GM23248 (cell line): Measurements from ENCODE around the gene ZNF462. TPM values are rescaled to one million over a fixed set of nuclear protein-coding genes. Genes with fewer than 3 reads are reported as not detected.

ENCODE experiments used
- DNase-seq: peaks from one replicate; pipeline ENCODE4 v3.0.0-alpha.2; 2015
- H2AFZ ChIP-seq: fragments of 200-600 bp; sonication (generic); 2 replicates; pipeline ENCODE4 v1.6.1; 2016; ENCODE audit warnings: antibody characterized with exemption
- H3F3A ChIP-seq: fragments of 200-600 bp; sonication (generic); 2 replicates; pipeline ENCODE4 v1.6.1; 2016; ENCODE audit warnings: mild to moderate bottlenecking, antibody characterized with exemption, mixed run types; ENCODE audit not compliant: insufficient read depth
- H3K27ac ChIP-seq: fragments of 200-600 bp; sonication (generic); 2 replicates; pipeline ENCODE4 v1.5.1; 2016; ENCODE audit warnings: mild to moderate bottlenecking
- H3K27me3 ChIP-seq: fragments of 200-600 bp; sonication (generic); replicated peaks from 2 replicates; pipeline ENCODE4 v1.6.1; 2016; ENCODE audit warnings: mild to moderate bottlenecking; ENCODE audit not compliant: insufficient read depth
- H3K36me3 ChIP-seq: fragments of 200-600 bp; sonication (generic); 2 replicates; pipeline ENCODE4 v1.6.1; 2016; ENCODE audit warnings: low read depth, mild to moderate bottlenecking
- H3K4me1 ChIP-seq: fragments of 200-600 bp; sonication (generic); 2 replicates; pipeline ENCODE4 v1.6.1; 2016; ENCODE audit warnings: mild to moderate bottlenecking; ENCODE audit not compliant: insufficient read depth
- H3K4me2 ChIP-seq: fragments of 200-600 bp; sonication (generic); one replicate; pipeline ENCODE4 v1.6.1; 2016; ENCODE audit warnings: mild to moderate bottlenecking; ENCODE audit not compliant: unreplicated experiment
- H3K4me3 ChIP-seq: fragments of 200-600 bp; sonication (generic); 2 replicates; pipeline ENCODE4 v1.5.1; 2016; ENCODE audit warnings: mild to moderate bottlenecking
- H3K79me2 ChIP-seq: fragments of 200-600 bp; sonication (generic); 2 replicates; pipeline ENCODE4 v1.6.1; 2016; ENCODE audit warnings: mild to moderate bottlenecking; ENCODE audit not compliant: insufficient read depth
- H3K9ac ChIP-seq: fragments of 200-600 bp; sonication (generic); 2 replicates; pipeline ENCODE4 v1.6.1; 2016; ENCODE audit warnings: mild to moderate bottlenecking
- H3K9me2 ChIP-seq: fragments of 200-600 bp; sonication (generic); 2 replicates; pipeline ENCODE4 v1.6.1; 2016; ENCODE audit warnings: mixed run types, mild to moderate bottlenecking, moderate library complexity; ENCODE audit not compliant: insufficient read depth
- H3K9me3 ChIP-seq: fragments of 200-600 bp; sonication (generic); one replicate; pipeline ENCODE4 v1.6.1; 2017; ENCODE audit warnings: low read depth
- H4K20me1 ChIP-seq: fragments of 200-600 bp; sonication (generic); 2 replicates; pipeline ENCODE4 v1.6.0; 2016; ENCODE audit not compliant: insufficient read depth
- EZH2 ChIP-seq: fragments of 200-600 bp; sonication (generic); IDR thresholded peaks from 2 replicates; pipeline ENCODE4 v1.6.1; 2018; ENCODE audit warnings: antibody characterized with exemption, mild to moderate bottlenecking; ENCODE audit not compliant: insufficient read depth, poor library complexity, severe bottlenecking
- EZH2phosphoT487 ChIP-seq: fragments of 200-600 bp; sonication (generic); IDR thresholded peaks from 2 replicates; pipeline ENCODE4 v1.6.1; 2018; ENCODE audit warnings: antibody characterized with exemption, moderate library complexity, mild to moderate bottlenecking, low read depth; ENCODE audit not compliant: insufficient read depth
- WGBS, 2 experiments: methylation state at CpG; one replicate each; pipeline ENCODE4 v1.1.6; 2015 to 2017; ENCODE audit warnings: low lambda C conversion rate in 2 of 2, low coverage in 1 of 2; ENCODE audit errors: missing lambda C conversion rate in 2 of 2; 5-methylcytosine and 5-hydroxymethylcytosine counted together
- in situ Hi-C: fragments of 300-500 bp; cut with MboI; formaldehyde crosslinking; loops from 2 replicates; pipeline ENCODE4 v1.15.0; 2020
- polyA plus RNA-seq: library from polyadenylated mRNA; unstranded; fragments of >200 nt; fragmentation: Nextera tagmentation; extraction: Ambion mirVana; gene quantifications from 2 replicates; pipeline ENCODE4 v1.2.1, GENCODE V29; 2016
- total RNA-seq: library from RNA; depleted of rRNA; stranded (reverse); fragments of >200 nt; shearing (Covaris generic); gene quantifications from 2 replicates; pipeline ENCODE4 v1.2.3, GENCODE V29; 2014

ZNF462 gene
- total and polyA plus RNA-seq, 2 experiments from 2014 or later = 1.1 to 5.0 TPM

GRCh38 chr9:106962615-106963363 lies 99.8 kb downstream of the ZNF462 start:
- in situ Hi-C loops = no loop called here
- H3K9me2 ChIP-seq = peaks cover 3% of the 10 kb centered on the region; the same call in 1 of the 2 replicates
- H3K9ac ChIP-seq = no peak overlapping the region
- H2AFZ ChIP-seq = no peak overlapping the region
- no peak overlapping the region for H3K4me3 ChIP-seq
- TF ChIP-seq EZH2 (no peak), EZH2phosphoT487 (no peak)
- 96 to 99% methylated on average over 8 of the region's 8 CpGs for WGBS, 2 experiments
- no peak overlapping the region for H3K4me2 ChIP-seq
- no peak for DNase-seq
- H3K79me2 ChIP-seq = no peaks in the 10 kb centered on the region
- no peaks in the 10 kb centered on the region for H3K36me3 ChIP-seq
- H3K4me1 ChIP-seq = peaks cover 28% of the 10 kb centered on the region
- H4K20me1 ChIP-seq = no peaks in the 10 kb centered on the region
- peaks cover 25% of the 10 kb centered on the region for H3F3A ChIP-seq
- H3K27ac ChIP-seq = no peak overlapping the region
- no peaks in the 10 kb centered on the region for H3K27me3 ChIP-seq
- no peaks in the 10 kb centered on the region for H3K9me3 ChIP-seq

GRCh38 chr9:106963684-106964083 lies 100.7 kb downstream of the ZNF462 start:
- H3K4me1 ChIP-seq = peaks cover 20% of the 10 kb centered on the region
- H4K20me1 ChIP-seq = no peaks in the 10 kb centered on the region
- H3K4me3 ChIP-seq = no peak overlapping the region
- 78 to 86% methylated on average over 3 of the region's 3 CpGs for WGBS, 2 experiments
- H3K36me3 ChIP-seq = no peaks in the 10 kb centered on the region
- no peak overlapping the region for H3K4me2 ChIP-seq
- no peaks in the 10 kb centered on the region for H3K27me3 ChIP-seq
- TF ChIP-seq EZH2phosphoT487 (no peak), EZH2 (no peak)
- H3K9me2 ChIP-seq = peaks cover 6% of the 10 kb centered on the region; the same call in 1 of the 2 replicates
- no peaks in the 10 kb centered on the region for H3K79me2 ChIP-seq
- H3F3A ChIP-seq = peaks cover 18% of the 10 kb centered on the region
- in situ Hi-C loops = no loop called here
- no peaks in the 10 kb centered on the region for H3K9me3 ChIP-seq
- DNase-seq = no peak
- no peak overlapping the region for H3K9ac ChIP-seq
- H3K27ac ChIP-seq = no peak overlapping the region
- H2AFZ ChIP-seq = no peak overlapping the region

- Histone ChIP-seq H3K36me3 (no peaks in the 10 kb centered on the region), H3K27me3 (no peaks in the 10 kb centered on the region), H3K4me3 (no peak overlapping the region), H2AFZ (no peak overlapping the region), H3K4me2 (no peak overlapping the region), H3F3A (peaks cover 12% of the 10 kb centered on the region), H3K9me3 (no peaks in the 10 kb centered on the region), H3K4me1 (peaks cover 13% of the 10 kb centered on the region), H3K9ac (no peak overlapping the region), H3K79me2 (no peaks in the 10 kb centered on the region), H3K9me2 (peaks cover 6% of the 10 kb centered on the region; the same call in 1 of the 2 replicates), H3K27ac (no peak overlapping the region), H4K20me1 (no peaks in the 10 kb centered on the region)
- in situ Hi-C loops = no loop called here
- TF ChIP-seq EZH2 = no peak
- no peak for TF ChIP-seq EZH2phosphoT487
- 89 to 91% methylated on average over 2 of the region's 2 CpGs for WGBS, 2 experiments
- DNase-seq = no peak
Observed at GRCh38 chr9:106964329-106964728, 101.4 kb downstream of the ZNF462 start.

GRCh38 chr9:106964822-106965525 lies 102.0 kb downstream of the ZNF462 start:
- Histone ChIP-seq H3K36me3 (no peaks in the 10 kb centered on the region), H3K9me3 (no peaks in the 10 kb centered on the region), H3F3A (peaks cover 10% of the 10 kb centered on the region; the same call in 1 of the 2 replicates), H2AFZ (no peak overlapping the region), H3K4me2 (no peak overlapping the region), H3K4me3 (no peak overlapping the region), H3K79me2 (no peaks in the 10 kb centered on the region), H3K27ac (no peak overlapping the region), H3K27me3 (no peaks in the 10 kb centered on the region), H4K20me1 (no peaks in the 10 kb centered on the region), H3K9ac (no peak overlapping the region), H3K9me2 (peaks cover 6% of the 10 kb centered on the region; the same call in 1 of the 2 replicates), H3K4me1 (peaks cover 10% of the 10 kb centered on the region; the same call in 1 of the 2 replicates)
- no peak for TF ChIP-seq EZH2phosphoT487
- no peak for TF ChIP-seq EZH2
- peak; percentile 25 for DNase-seq
- in situ Hi-C loops = no loop called here
- WGBS, 2 experiments = 82 to 85% methylated on average over 4 of the region's 4 CpGs
